Measurements from ENCODE around the gene BICDL2.

The BICDL2 gene

GRCh38 chr16:3009568-3010390 lies 27.0 kb downstream of the BICDL2 start:
- no peak for DNase-seq (ENCODE audit: low spot score)
- TF ChIP-seq, protein P1, sequence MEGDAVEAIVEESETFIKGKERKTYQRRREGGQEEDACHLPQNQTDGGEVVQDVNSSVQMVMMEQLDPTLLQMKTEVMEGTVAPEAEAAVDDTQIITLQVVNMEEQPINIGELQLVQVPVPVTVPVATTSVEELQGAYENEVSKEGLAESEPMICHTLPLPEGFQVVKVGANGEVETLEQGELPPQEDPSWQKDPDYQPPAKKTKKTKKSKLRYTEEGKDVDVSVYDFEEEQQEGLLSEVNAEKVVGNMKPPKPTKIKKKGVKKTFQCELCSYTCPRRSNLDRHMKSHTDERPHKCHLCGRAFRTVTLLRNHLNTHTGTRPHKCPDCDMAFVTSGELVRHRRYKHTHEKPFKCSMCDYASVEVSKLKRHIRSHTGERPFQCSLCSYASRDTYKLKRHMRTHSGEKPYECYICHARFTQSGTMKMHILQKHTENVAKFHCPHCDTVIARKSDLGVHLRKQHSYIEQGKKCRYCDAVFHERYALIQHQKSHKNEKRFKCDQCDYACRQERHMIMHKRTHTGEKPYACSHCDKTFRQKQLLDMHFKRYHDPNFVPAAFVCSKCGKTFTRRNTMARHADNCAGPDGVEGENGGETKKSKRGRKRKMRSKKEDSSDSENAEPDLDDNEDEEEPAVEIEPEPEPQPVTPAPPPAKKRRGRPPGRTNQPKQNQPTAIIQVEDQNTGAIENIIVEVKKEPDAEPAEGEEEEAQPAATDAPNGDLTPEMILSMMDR (IDR thresholded peaks at IDR 0.05; ENCODE audit: extremely low read depth, insufficient read depth, missing control alignments) = no peak
- in situ Hi-C loops (cut with MboI; ENCODE audit: low pct_unique_long_range_greater_than_20kb, low sequenced_read_pairs, unreplicated experiment) = no loop called here

GRCh38 chr16:3008690-3009037 lies 28.1 kb downstream of the BICDL2 start:
- TF ChIP-seq, protein P1 (IDR thresholded peaks at IDR 0.05; ENCODE audit: extremely low read depth, insufficient read depth, missing control alignments) = no peak
- no peak for DNase-seq (ENCODE audit: low spot score)
- in situ Hi-C loops (cut with MboI; ENCODE audit: low pct_unique_long_range_greater_than_20kb, low sequenced_read_pairs, unreplicated experiment) = no loop called here

DNA sequence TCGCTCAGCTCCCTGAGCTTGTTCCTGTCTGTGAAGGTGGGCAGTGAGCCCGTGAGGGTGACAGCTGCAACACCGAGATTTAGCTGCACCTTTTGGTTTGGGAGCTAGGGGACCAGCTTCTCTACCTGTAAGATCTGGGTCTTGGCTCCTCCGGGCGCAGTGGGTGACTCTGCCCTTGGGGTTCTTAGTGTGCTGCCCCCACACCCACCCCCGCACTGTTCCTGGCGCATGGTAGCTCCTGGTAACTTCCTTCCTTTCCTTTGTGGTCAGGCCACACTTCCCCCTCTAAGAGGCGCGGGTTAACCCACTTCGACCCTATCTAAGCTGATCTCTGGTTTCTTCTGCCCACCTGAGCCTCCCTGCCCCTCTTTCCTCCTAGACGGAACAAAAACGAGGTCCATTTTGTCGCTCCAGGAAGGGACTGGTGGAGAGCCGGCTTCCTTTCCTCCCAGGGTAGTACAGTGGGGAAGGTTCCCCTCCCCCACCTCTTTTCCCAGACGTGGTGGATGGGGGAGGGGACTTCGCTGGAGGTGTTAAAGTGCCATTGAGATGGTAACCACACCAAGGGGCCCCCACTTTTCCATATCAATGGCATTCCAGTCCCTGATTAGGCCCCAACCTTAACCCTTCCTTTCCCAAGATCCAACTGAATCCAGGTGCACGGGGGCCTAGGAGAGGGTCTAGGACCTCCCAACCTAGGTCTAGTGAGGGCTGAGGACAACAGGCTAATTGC lies 28.6 kb downstream of the BICDL2 start:
- DNase-seq (ENCODE audit: low spot score) = no peak
- in situ Hi-C loops (cut with MboI; ENCODE audit: low pct_unique_long_range_greater_than_20kb, low sequenced_read_pairs, unreplicated experiment) = no loop called here

GRCh38 chr16:3007059-3007956 lies 29.4 kb downstream of the BICDL2 start:
- TF ChIP-seq, protein P1 (IDR thresholded peaks at IDR 0.05; ENCODE audit: extremely low read depth, insufficient read depth, missing control alignments) = no peak
- peak; percentile 45 for DNase-seq (ENCODE audit: low spot score)
- in situ Hi-C loops (cut with MboI; ENCODE audit: low pct_unique_long_range_greater_than_20kb, low sequenced_read_pairs, unreplicated experiment) = no loop called here

More for the DNA sequence above, 28.6 kb downstream of the BICDL2 start:
- TF ChIP-seq, protein P1 (IDR thresholded peaks at IDR 0.05; ENCODE audit: extremely low read depth, insufficient read depth, missing control alignments) = no peak

DNA sequence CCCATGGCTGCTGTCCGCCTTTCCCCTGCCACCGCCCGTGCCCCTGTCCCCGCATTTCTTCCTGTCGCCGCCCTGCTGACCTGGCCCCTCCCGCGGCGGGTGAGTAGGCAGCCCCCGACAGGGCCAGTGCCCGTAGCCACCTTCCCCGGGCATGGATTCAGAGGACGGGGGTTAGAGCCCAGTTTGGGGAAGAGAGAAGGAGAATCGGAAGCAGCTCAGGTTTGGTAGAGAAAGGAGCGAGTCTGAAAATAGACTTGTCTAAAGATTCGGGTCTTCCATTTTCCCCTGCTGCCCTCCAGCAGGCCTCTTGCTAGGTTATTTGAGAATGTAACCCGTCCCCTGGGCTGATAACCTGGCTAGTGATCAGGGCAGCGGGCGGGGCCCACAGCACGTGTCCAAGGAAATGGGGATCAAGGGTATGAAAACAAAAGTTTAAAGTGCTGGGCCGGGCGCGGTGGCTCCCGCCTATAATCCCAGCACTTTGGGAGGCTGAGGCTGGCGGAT lies 31.9 kb downstream of the BICDL2 start:
- TF ChIP-seq, protein P1 (IDR thresholded peaks at IDR 0.05; ENCODE audit: extremely low read depth, insufficient read depth, missing control alignments) = no peak
- DNase-seq (ENCODE audit: low spot score) = no peak
- in situ Hi-C loops (cut with MboI; ENCODE audit: low pct_unique_long_range_greater_than_20kb, low sequenced_read_pairs, unreplicated experiment) = no loop called here

- TF ChIP-seq, protein P1 (IDR thresholded peaks at IDR 0.05; ENCODE audit: extremely low read depth, insufficient read depth, missing control alignments) = no peak
- in situ Hi-C loops (cut with MboI; ENCODE audit: low pct_unique_long_range_greater_than_20kb, low sequenced_read_pairs, unreplicated experiment) = no loop called here
- DNase-seq (ENCODE audit: low spot score) = no peak
Observed at GRCh38 chr16:3004319-3004718, 32.4 kb downstream of the BICDL2 start.
